ENCODE measurements around the gene TRAM2.
"Not testable (repeated sequence)": the region's sequence is repeated elsewhere in the genome, so short reads cannot be mapped to it uniquely, and the experiment has no call there.

The TRAM2 gene

GRCh38 chr6:52461194-52461593, 115.7 kb downstream of the TRAM2 start:
- not testable (repeated sequence) for H3K4me2 ChIP-seq (ENCODE audit: low read length); H3K27me3 ChIP-seq (ENCODE audit: insufficient read depth, low read length); H2BK120ac ChIP-seq (ENCODE audit: insufficient read depth, low read length, poor library complexity); DNase-seq; H4K12ac ChIP-seq (ENCODE audit: low read depth, low read length); H4K91ac ChIP-seq (ENCODE audit: low read depth, low read length); H2AFZ ChIP-seq (ENCODE audit: insufficient read depth, low read length, poor library complexity); H3K4me1 ChIP-seq (ENCODE audit: control insufficient read depth in 1 of 2, insufficient read depth in 2 of 2, low read length in 2 of 2); H2BK5ac ChIP-seq (ENCODE audit: low read depth, low read length, poor library complexity); H3K36me3 ChIP-seq (ENCODE audit: control insufficient read depth in 1 of 2, insufficient read depth in 2 of 2, low read length in 2 of 2); H3K9ac ChIP-seq (ENCODE audit: low read length); H3K27ac ChIP-seq (ENCODE audit: low read depth, low read length); H3K4me3 ChIP-seq (ENCODE audit: low read depth, low read length); H3K4ac ChIP-seq (ENCODE audit: low read depth, low read length); H3K9me3 ChIP-seq (ENCODE audit: insufficient read depth, low read depth, low read length); H3K18ac ChIP-seq (ENCODE audit: low read length); H4K8ac ChIP-seq (ENCODE audit: low read depth, low read length); H3K14ac ChIP-seq (ENCODE audit: low read length); H3K79me1 ChIP-seq (ENCODE audit: low read length); H2AK5ac ChIP-seq (ENCODE audit: low read length); H3K23ac ChIP-seq (ENCODE audit: low read length); H3K79me2 ChIP-seq (ENCODE audit: control insufficient read depth, insufficient read depth, low read length, poor library complexity); H2BK12ac ChIP-seq (ENCODE audit: low read length)
- WGBS (ENCODE audit: extremely low coverage, insufficient coverage, insufficient read length): no CpG with 5 or more reads among the region's 2 CpGs

GRCh38 chr6:52457096-52457495, 119.8 kb downstream of the TRAM2 start:
- Histone ChIP-seq H3K4me3 (ENCODE audit: low read depth, low read length) (no peak overlapping the region), H2AFZ (ENCODE audit: insufficient read depth, low read length, poor library complexity) (no peak overlapping the region), H3K23ac (ENCODE audit: low read length) (no peak overlapping the region), H2BK12ac (ENCODE audit: low read length) (no peak overlapping the region), H3K27me3 (ENCODE audit: insufficient read depth, low read length) (no peaks in the 10 kb centered on the region), H2BK120ac (ENCODE audit: insufficient read depth, low read length, poor library complexity) (no peak overlapping the region), H3K79me1 (ENCODE audit: low read length) (peaks cover 3% of the 10 kb centered on the region), H4K91ac (ENCODE audit: low read depth, low read length) (no peak overlapping the region), H3K9me3 (ENCODE audit: insufficient read depth, low read depth, low read length) (no peaks in the 10 kb centered on the region), H3K18ac (ENCODE audit: low read length) (no peak overlapping the region), H4K12ac (ENCODE audit: low read depth, low read length) (no peak overlapping the region), H3K4ac (ENCODE audit: low read depth, low read length) (no peak overlapping the region), H2AK5ac (ENCODE audit: low read length) (no peak overlapping the region), H3K27ac (ENCODE audit: low read depth, low read length) (no peak overlapping the region), H3K9ac (ENCODE audit: low read length) (no peak overlapping the region), H3K4me1 (ENCODE audit: control insufficient read depth in 1 of 2, insufficient read depth in 2 of 2, low read length in 2 of 2) (no peaks in the 10 kb centered on the region), H3K14ac (ENCODE audit: low read length) (no peak overlapping the region), H3K4me2 (ENCODE audit: low read length) (no peak overlapping the region), H2BK5ac (ENCODE audit: low read depth, low read length, poor library complexity) (no peak overlapping the region), H3K79me2 (ENCODE audit: control insufficient read depth, insufficient read depth, low read length, poor library complexity) (no peaks in the 10 kb centered on the region), H3K36me3 (ENCODE audit: control insufficient read depth in 1 of 2, insufficient read depth in 2 of 2, low read length in 2 of 2) (no peaks in the 10 kb centered on the region), H4K8ac (ENCODE audit: low read depth, low read length) (no peak overlapping the region)
- no peak for DNase-seq
- no CpG with 5 or more reads among the region's 2 CpGs for WGBS (ENCODE audit: extremely low coverage, insufficient coverage, insufficient read length)

DNA sequence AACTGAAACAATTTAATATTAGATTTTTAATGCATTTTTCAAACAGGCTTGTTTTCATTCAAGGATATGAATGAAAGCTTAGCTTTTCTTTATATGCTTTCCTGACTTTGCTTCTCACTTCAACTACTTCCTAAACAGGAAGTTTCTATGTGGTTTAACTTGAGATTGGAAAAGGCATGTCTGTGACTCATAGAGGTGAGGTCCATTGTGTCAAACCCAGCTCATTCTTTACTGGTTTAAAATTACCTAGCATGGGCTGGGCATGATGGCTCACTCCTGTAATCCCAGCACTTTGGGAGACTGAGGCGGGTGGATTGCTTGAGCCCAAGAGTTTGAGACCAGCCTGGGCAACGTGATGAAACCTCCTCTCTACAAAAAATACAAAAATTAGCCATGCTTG, 122.3 kb downstream of the TRAM2 start:
- H3K23ac ChIP-seq (ENCODE audit: low read length): no peak overlapping the region
- no peak overlapping the region for H4K8ac ChIP-seq (ENCODE audit: low read depth, low read length)
- H2BK5ac ChIP-seq (ENCODE audit: low read depth, low read length, poor library complexity): no peak overlapping the region
- H3K4me3 ChIP-seq (ENCODE audit: low read depth, low read length): no peak overlapping the region
- no peak overlapping the region for H3K14ac ChIP-seq (ENCODE audit: low read length)
- peaks cover 3% of the 10 kb centered on the region for H3K79me1 ChIP-seq (ENCODE audit: low read length)
- no peak overlapping the region for H3K27ac ChIP-seq (ENCODE audit: low read depth, low read length)
- H3K36me3 ChIP-seq (ENCODE audit: control insufficient read depth in 1 of 2, insufficient read depth in 2 of 2, low read length in 2 of 2): no peaks in the 10 kb centered on the region
- DNase-seq: no peak
- no peak overlapping the region for H3K4ac ChIP-seq (ENCODE audit: low read depth, low read length)
- no peak overlapping the region for H4K12ac ChIP-seq (ENCODE audit: low read depth, low read length)
- no peak overlapping the region for H4K91ac ChIP-seq (ENCODE audit: low read depth, low read length)
- no peaks in the 10 kb centered on the region for H3K79me2 ChIP-seq (ENCODE audit: control insufficient read depth, insufficient read depth, low read length, poor library complexity)
- H3K9ac ChIP-seq (ENCODE audit: low read length): no peak overlapping the region
- no peaks in the 10 kb centered on the region for H3K4me1 ChIP-seq (ENCODE audit: control insufficient read depth in 1 of 2, insufficient read depth in 2 of 2, low read length in 2 of 2)
- no peaks in the 10 kb centered on the region for H3K27me3 ChIP-seq (ENCODE audit: insufficient read depth, low read length)
- no peak overlapping the region for H3K4me2 ChIP-seq (ENCODE audit: low read length)
- WGBS (ENCODE audit: extremely low coverage, insufficient coverage, insufficient read length): no CpG with 5 or more reads among the region's 2 CpGs
- no peak overlapping the region for H2AFZ ChIP-seq (ENCODE audit: insufficient read depth, low read length, poor library complexity)
- no peak overlapping the region for H2BK12ac ChIP-seq (ENCODE audit: low read length)
- no peak overlapping the region for H3K18ac ChIP-seq (ENCODE audit: low read length)
- H2BK120ac ChIP-seq (ENCODE audit: insufficient read depth, low read length, poor library complexity): no peak overlapping the region
- no peak overlapping the region for H2AK5ac ChIP-seq (ENCODE audit: low read length)
- H3K9me3 ChIP-seq (ENCODE audit: insufficient read depth, low read depth, low read length): no peaks in the 10 kb centered on the region

Data from trophoblast cell (in vitro differentiated cells and primary cell).